SK-N-SH (cell line): ENCODE data around the gene HECW1.

ENCODE experiments used
- EP300 ChIP-seq, 2 experiments: IDR thresholded peaks; 2 replicates each; pipeline versions ENCODE4 v1.4.0 to v1.6.1; 2012; ENCODE audit warnings: borderline replicate concordance in 1 of 2, low read depth in 1 of 2, low read length in 1 of 2
- EZH2phosphoT487 ChIP-seq: fragments of 200-600 bp; sonication (generic); IDR thresholded peaks from 2 replicates; pipeline ENCODE4 v1.6.1; 2017; ENCODE audit warnings: low read depth, mixed run types, mild to moderate bottlenecking, antibody characterized with exemption, moderate library complexity, borderline replicate concordance
- FOXJ3 ChIP-seq: sonication (generic); formaldehyde crosslinking; IDR thresholded peaks from 2 replicates; pipeline ENCODE4 v1.5.1; 2020; ENCODE audit warnings: mild to moderate bottlenecking, missing genetic modification reagents
- JUND ChIP-seq: IDR thresholded peaks from 2 replicates; pipeline ENCODE4 v1.4.0; 2012
- POLR2AphosphoS5 ChIP-seq: IDR thresholded peaks from 2 replicates; pipeline ENCODE4 v1.6.1; 2012; ENCODE audit warnings: low read depth, low read length
- RFX5 ChIP-seq: IDR thresholded peaks from 2 replicates; pipeline ENCODE4 v1.6.1; 2012; ENCODE audit warnings: mild to moderate bottlenecking, improper control_type of control experiment, low read length
- TAF1 ChIP-seq: IDR thresholded peaks from 2 replicates; pipeline ENCODE4 v1.6.1; 2012; ENCODE audit warnings: low read depth, mild to moderate bottlenecking, low read length, moderate library complexity, borderline replicate concordance
- TCF12 ChIP-seq: IDR thresholded peaks from 2 replicates; pipeline ENCODE4 v1.4.0; 2012
- TF ChIP-seq, protein P1 (sequence below): fragments of 200-600 bp; sonication (generic); IDR thresholded peaks from 2 replicates; pipeline ENCODE4 v1.6.1; 2017; ENCODE audit warnings: antibody characterized with exemption, mild to moderate bottlenecking, moderate library complexity

DNA sequence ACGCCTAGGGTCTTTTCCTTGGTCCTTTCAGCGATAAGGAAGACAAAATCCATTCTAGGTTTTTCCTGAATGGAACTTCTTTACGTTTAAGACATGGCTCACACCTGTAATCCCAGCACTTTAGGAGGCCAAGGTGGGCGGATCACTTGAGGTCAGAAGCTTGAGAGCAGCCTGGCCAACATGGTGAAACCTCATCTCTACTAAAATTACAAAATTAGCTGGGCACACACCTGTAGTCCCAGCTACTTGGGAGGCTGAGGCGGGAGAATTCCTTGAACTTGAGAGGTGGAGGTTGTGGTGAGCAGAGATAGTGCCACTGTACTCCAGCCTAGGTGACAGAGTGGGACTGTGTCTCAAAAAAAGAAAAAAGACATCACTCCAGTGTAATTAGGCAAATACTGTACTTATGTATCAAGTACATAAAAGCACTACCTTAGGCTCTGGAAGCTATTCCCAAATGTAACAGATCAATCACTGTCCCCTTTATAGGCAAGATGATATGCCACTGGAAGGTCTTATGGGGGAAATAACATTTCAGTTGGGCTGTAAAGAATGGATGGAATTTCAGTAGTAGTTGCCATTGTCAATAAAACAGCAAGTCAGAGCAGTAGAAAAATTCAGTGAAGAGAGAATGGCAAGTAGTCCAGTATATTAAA lies 476.2 kb downstream of the HECW1 start:
- TF ChIP-seq JUND: no peak
- no peak for TF ChIP-seq EZH2phosphoT487
- TF ChIP-seq, protein P1, sequence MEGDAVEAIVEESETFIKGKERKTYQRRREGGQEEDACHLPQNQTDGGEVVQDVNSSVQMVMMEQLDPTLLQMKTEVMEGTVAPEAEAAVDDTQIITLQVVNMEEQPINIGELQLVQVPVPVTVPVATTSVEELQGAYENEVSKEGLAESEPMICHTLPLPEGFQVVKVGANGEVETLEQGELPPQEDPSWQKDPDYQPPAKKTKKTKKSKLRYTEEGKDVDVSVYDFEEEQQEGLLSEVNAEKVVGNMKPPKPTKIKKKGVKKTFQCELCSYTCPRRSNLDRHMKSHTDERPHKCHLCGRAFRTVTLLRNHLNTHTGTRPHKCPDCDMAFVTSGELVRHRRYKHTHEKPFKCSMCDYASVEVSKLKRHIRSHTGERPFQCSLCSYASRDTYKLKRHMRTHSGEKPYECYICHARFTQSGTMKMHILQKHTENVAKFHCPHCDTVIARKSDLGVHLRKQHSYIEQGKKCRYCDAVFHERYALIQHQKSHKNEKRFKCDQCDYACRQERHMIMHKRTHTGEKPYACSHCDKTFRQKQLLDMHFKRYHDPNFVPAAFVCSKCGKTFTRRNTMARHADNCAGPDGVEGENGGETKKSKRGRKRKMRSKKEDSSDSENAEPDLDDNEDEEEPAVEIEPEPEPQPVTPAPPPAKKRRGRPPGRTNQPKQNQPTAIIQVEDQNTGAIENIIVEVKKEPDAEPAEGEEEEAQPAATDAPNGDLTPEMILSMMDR: no peak
- no peak for TF ChIP-seq RFX5
- TF ChIP-seq POLR2AphosphoS5: 0 out of 2 replicates have a peak, but pooled peaks have one; percentile 4
- TF ChIP-seq TCF12: no peak
- no peak for TF ChIP-seq TAF1
- TF ChIP-seq EP300 (IDR thresholded peaks at IDR 0.05; ENCODE audit: borderline replicate concordance in 1 of 2, low read depth in 1 of 2, low read length in 1 of 2): no peak
- no peak for TF ChIP-seq FOXJ3
